Vagina (tissue), 2 donors: ENCODE measurements around the gene NUCB1. TPM values are rescaled to one million over a fixed set of nuclear protein-coding genes. Genes with fewer than 3 reads are reported as not detected.

Experiments
- DNase-seq, 2 donors: peaks; one replicate each; pipeline ENCODE4 v3.0.0-alpha.2; 2017; ENCODE audit errors: extremely low spot score in 2 of 2
- H3K27ac ChIP-seq: fragments of 200-600 bp; sonication (generic); one replicate; pipeline ENCODE4 v1.5.1; 2019
- H3K27me3 ChIP-seq: fragments of 200-600 bp; sonication (generic); one replicate; pipeline ENCODE4 v1.5.1; 2019
- H3K36me3 ChIP-seq, 2 donors: fragments of 200-600 bp; sonication (generic); one replicate each; pipeline ENCODE4 v1.5.1; 2017 to 2019
- H3K4me1 ChIP-seq: fragments of 200-600 bp; sonication (generic); one replicate; pipeline ENCODE4 v1.5.1; 2019
- H3K4me3 ChIP-seq, 2 donors: fragments of 200-600 bp; sonication (generic); 1 replicate in 1 of 2; 2 replicates in 1 of 2; pipeline ENCODE4 v1.5.1; 2016 to 2019
- H3K9me3 ChIP-seq: fragments of 200-600 bp; sonication (generic); one replicate; pipeline ENCODE4 v1.5.1; 2019
- CTCF ChIP-seq, 3 experiments: fragments of 450-650 bp in 2 of 3; fragments of 200-600 bp in 1 of 3; sonication (generic) in 1 of 3; IDR thresholded peaks; one replicate each; pipeline ENCODE4 v1.5.1; 2017 to 2019; ENCODE audit warnings: antibody characterized with exemption in 3 of 3, mild to moderate bottlenecking in 2 of 3, moderate library complexity in 2 of 3
- POLR2A ChIP-seq, 2 donors: fragments of 450-650 bp; IDR thresholded peaks; one replicate each; pipeline ENCODE4 v1.6.1; 2017; ENCODE audit warnings: antibody characterized with exemption in 2 of 2, mild to moderate bottlenecking in 2 of 2, moderate library complexity in 2 of 2
- POLR2AphosphoS5 ChIP-seq, 2 donors: sonication (generic); formaldehyde crosslinking; IDR thresholded peaks; one replicate each; pipeline ENCODE4 v1.9.0; 2017; ENCODE audit warnings: antibody characterized with exemption in 2 of 2, mild to moderate bottlenecking in 2 of 2, low read depth in 1 of 2; ENCODE audit not compliant: insufficient read depth in 1 of 2
- intact Hi-C: fragments of 100-400 bp; cut with DNase I; formaldehyde crosslinking; loops from one replicate; pipeline ENCODE4 v1.15.1; 2023
- total RNA-seq: library from RNA; depleted of rRNA; stranded (reverse); fragments of >200 nt; gene quantifications from one replicate; pipeline ENCODE4 v1.2.3, GENCODE V29; 2016

The NUCB1 gene
- total RNA-seq, 1 donor from 2014 or later: 151 TPM

- Histone ChIP-seq H3K36me3 (peaks cover 0 to 26% of the 10 kb centered on the region in 2 donors), H3K4me3 (no peak overlapping the region), H3K27me3 (no peaks in the 10 kb centered on the region), H3K27ac (peak overlapping the region; percentile 96), H3K4me1 (peaks cover 34% of the 10 kb centered on the region), H3K9me3 (no peaks in the 10 kb centered on the region)
- intact Hi-C loops: loop anchor here (10.0 kb wide), 2 partner anchors 93 to 333 kb away; partner anchors contain the start of genes DBP and PPP1R15A
- TF ChIP-seq POLR2A (IDR thresholded peaks at IDR 0.05): no peak
- no peak for TF ChIP-seq POLR2AphosphoS5 (IDR thresholded peaks at IDR 0.05; ENCODE audit: insufficient read depth in 1 of 2, low read depth in 1 of 2)
- no peak for TF ChIP-seq CTCF (IDR thresholded peaks at IDR 0.05)
- DNase-seq: no peak
These were observed 68.1 kb downstream of the NUCB1 start for GRCh38 chr19:48968179-48968661.

GRCh38 chr19:48968813-48969218 lies 68.7 kb downstream of the NUCB1 start:
- TF ChIP-seq CTCF (IDR thresholded peaks at IDR 0.05) (no peak), POLR2AphosphoS5 (IDR thresholded peaks at IDR 0.05; ENCODE audit: insufficient read depth in 1 of 2, low read depth in 1 of 2) (peak in 1 of 2 donors; percentile 16)
- Histone ChIP-seq H3K27ac (peak overlapping the region; percentile 96), H3K27me3 (no peaks in the 10 kb centered on the region), H3K4me1 (peaks cover 28% of the 10 kb centered on the region), H3K9me3 (no peaks in the 10 kb centered on the region), H3K36me3 (peaks cover 0 to 31% of the 10 kb centered on the region in 2 donors), H3K4me3 (no peak overlapping the region)
- no peak for DNase-seq
- intact Hi-C loops: loop anchor here (10.0 kb wide), 2 partner anchors 94 to 334 kb away; partner anchors contain the start of genes DBP and PPP1R15A

GRCh38 chr19:48969276-48970138 lies 69.4 kb downstream of the NUCB1 start:
- Histone ChIP-seq H3K36me3 (peaks cover 0 to 37% of the 10 kb centered on the region in 2 donors), H3K4me3 (no peak overlapping the region), H3K27me3 (no peaks in the 10 kb centered on the region), H3K4me1 (peaks cover 21% of the 10 kb centered on the region), H3K27ac (no peak overlapping the region), H3K9me3 (no peaks in the 10 kb centered on the region)
- no peak for TF ChIP-seq CTCF (IDR thresholded peaks at IDR 0.05)
- TF ChIP-seq POLR2A (IDR thresholded peaks at IDR 0.05): no peak
- no peak for TF ChIP-seq POLR2AphosphoS5 (IDR thresholded peaks at IDR 0.05; ENCODE audit: insufficient read depth in 1 of 2, low read depth in 1 of 2)
- no peak for DNase-seq
- intact Hi-C loops: loop anchor here (10.0 kb wide), 2 partner anchors 95 to 335 kb away; partner anchors contain the start of genes DBP and PPP1R15A

- no peak for DNase-seq
- TF ChIP-seq CTCF (IDR thresholded peaks at IDR 0.05): no peak
- no peak for TF ChIP-seq POLR2AphosphoS5 (IDR thresholded peaks at IDR 0.05; ENCODE audit: insufficient read depth in 1 of 2, low read depth in 1 of 2)
- TF ChIP-seq POLR2A (IDR thresholded peaks at IDR 0.05): no peak
- no peak overlapping the region for H3K4me3 ChIP-seq
- peaks cover 0 to 40% of the 10 kb centered on the region in 2 donors for H3K36me3 ChIP-seq
- H3K27ac ChIP-seq: peak overlapping the region; percentile 30
- H3K4me1 ChIP-seq: peaks cover 17% of the 10 kb centered on the region
- H3K9me3 ChIP-seq: no peaks in the 10 kb centered on the region
- H3K27me3 ChIP-seq: no peaks in the 10 kb centered on the region
- intact Hi-C loops: no loop called here
These were observed 70.1 kb downstream of the NUCB1 start for GRCh38 chr19:48970139-48970766.
